Left lung (tissue), 10 donors: ENCODE measurements around the gene DPYSL4. TPM values are rescaled to one million over a fixed set of nuclear protein-coding genes. Genes with fewer than 3 reads are reported as not detected.

Source experiments
- ATAC-seq: fragments of 200-7000 bp; cut with Tn5 transposase; one replicate; pipeline ENCODE4 v1.9.1; 2020; ENCODE audit warnings: moderate library complexity
- DNase-seq, 4 donors: peaks; one replicate each; pipeline ENCODE4 v3.0.0-alpha.2; 2013 to 2020
- H3K27ac ChIP-seq, 2 donors: fragments of 200-600 bp; sonication (generic) in 1 of 2; one replicate each; pipeline versions ENCODE4 v1.5.0 to v1.8.0; 2020 to 2021
- H3K27me3 ChIP-seq, 2 donors: fragments of 200-600 bp; sonication (generic) in 1 of 2; one replicate each; pipeline versions ENCODE4 v1.5.0 to v1.8.0; 2020 to 2021
- H3K36me3 ChIP-seq, 2 donors: fragments of 200-600 bp; sonication (generic) in 1 of 2; one replicate each; pipeline versions ENCODE4 v1.5.0 to v1.8.0; 2020 to 2021
- H3K4me1 ChIP-seq, 2 donors: fragments of 200-600 bp; one replicate each; pipeline ENCODE4 v1.8.0; 2021
- H3K4me3 ChIP-seq, 2 donors: fragments of 200-600 bp; sonication (generic) in 1 of 2; one replicate each; pipeline versions ENCODE4 v1.5.0 to v1.8.0; 2020 to 2021; ENCODE audit warnings: mild to moderate bottlenecking in 1 of 2
- H3K9me3 ChIP-seq, 2 donors: fragments of 200-600 bp; sonication (generic) in 1 of 2; one replicate each; pipeline versions ENCODE4 v1.5.0 to v1.8.0; 2020 to 2021
- CTCF ChIP-seq, 2 donors: fragments of 200-600 bp; sonication (generic) in 1 of 2; IDR thresholded peaks; one replicate each; pipeline versions ENCODE4 v1.5.0 to v1.8.0; 2021; ENCODE audit warnings: antibody characterized with exemption in 2 of 2
- intact Hi-C, 2 donors: fragments of 100-400 bp; cut with DNase I; formaldehyde crosslinking; loops; one replicate each; pipeline versions ENCODE4 v1.11.2 to v1.14.2; 2022
- polyA plus RNA-seq, 6 donors: library from polyadenylated mRNA; unstranded; fragments of 120-200 nt; gene quantifications; one replicate each; pipeline ENCODE4 v1.2.1, GENCODE V29; 2013; ENCODE audit not compliant: insufficient read length in 6 of 6
- total RNA-seq, 2 donors: library from RNA; stranded (reverse); fragmentation: NEBNext Ultra II Directional; extraction: Animal tissue kit (Norgen Biotek cat#: 25700); gene quantifications; one replicate each; pipeline ENCODE4 v1.2.1, GENCODE V29; 2021
- donor health status: DM: no; HTN: yes; CAD: no.
- donor health status: DM: no; HTN: no; CAD: no.

The DPYSL4 gene
- total and polyA plus RNA-seq, 8 donors: 1.3 to 14.6 (median 10.4) TPM

DNA sequence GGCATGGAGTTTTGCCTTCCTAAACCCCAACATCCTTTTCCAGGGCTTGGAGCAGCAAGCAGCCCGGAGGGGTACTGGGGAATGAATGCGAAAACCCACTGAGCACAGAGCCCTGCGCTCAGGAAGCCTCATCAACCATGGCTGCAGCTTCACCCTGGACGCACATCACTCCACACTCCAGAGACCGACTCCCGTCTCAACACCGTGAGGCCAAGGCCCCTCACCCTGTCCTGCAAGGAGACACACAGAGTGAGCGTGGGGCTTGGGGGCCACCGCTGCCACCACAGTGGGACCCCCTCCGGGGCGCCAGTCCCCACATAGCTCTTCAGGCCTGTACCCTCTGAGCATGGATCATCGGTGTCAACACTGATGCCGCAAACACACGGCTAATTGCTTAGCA lies 41.9 kb downstream of the DPYSL4 start:
- H3K36me3 ChIP-seq: peaks cover 0 to 10% of the 10 kb centered on the region in 2 donors
- ATAC-seq (no peak), DNase-seq (peak in 1 of 4 donors; percentile 70)
- intact Hi-C loops: loop anchor here in 1 of 2 donors (10.0 kb wide), 1 partner anchor 116 kb away; no protein-coding TSS in a partner anchor
- H3K27ac ChIP-seq: no peak overlapping the region
- no peak for TF ChIP-seq CTCF (IDR thresholded peaks at IDR 0.05)
- no peaks in the 10 kb centered on the region for H3K9me3 ChIP-seq
- no peaks in the 10 kb centered on the region for H3K27me3 ChIP-seq
- no peak overlapping the region for H3K4me3 ChIP-seq
- H3K4me1 ChIP-seq: peaks cover 3 to 52% of the 10 kb centered on the region in 2 donors

GRCh38 chr10:132229096-132229495 lies 42.3 kb downstream of the DPYSL4 start:
- TF ChIP-seq CTCF (IDR thresholded peaks at IDR 0.05): no peak
- Histone ChIP-seq H3K4me3 (no peak overlapping the region), H3K36me3 (peaks cover 0 to 7% of the 10 kb centered on the region in 2 donors), H3K27me3 (no peaks in the 10 kb centered on the region), H3K9me3 (no peaks in the 10 kb centered on the region), H3K27ac (no peak overlapping the region), H3K4me1 (peaks cover 3 to 55% of the 10 kb centered on the region in 2 donors)
- peak in 1 of 4 donors; percentile 26 for DNase-seq
- ATAC-seq: no peak
- intact Hi-C loops: loop anchor here in 1 of 2 donors (10.0 kb wide), 1 partner anchor 116 kb away; no protein-coding TSS in a partner anchor

- Histone ChIP-seq H3K27ac (peak overlapping the region; percentile 47 to 70), H3K9me3 (no peaks in the 10 kb centered on the region), H3K4me1 (peaks cover 3 to 55% of the 10 kb centered on the region in 2 donors), H3K27me3 (no peaks in the 10 kb centered on the region), H3K4me3 (peak overlapping the region; percentile 22 to 35), H3K36me3 (no peaks in the 10 kb centered on the region)
- DNase-seq: peak in 2 of 4 donors; percentile 58 to 90
- intact Hi-C loops: loop anchor here (5.0 to 10.0 kb wide), 2 partner anchors 115 to 227 kb away; no protein-coding TSS in a partner anchor
- ATAC-seq: peak; percentile 73
- TF ChIP-seq CTCF (IDR thresholded peaks at IDR 0.05): no peak
Measured at GRCh38 chr10:132229834-132230556, 43.2 kb downstream of the DPYSL4 start.

- ATAC-seq: no peak
- Histone ChIP-seq H3K9me3 (no peaks in the 10 kb centered on the region), H3K36me3 (no peaks in the 10 kb centered on the region), H3K4me1 (peaks cover 3 to 51% of the 10 kb centered on the region in 2 donors), H3K27ac (peak overlapping the region in 1 of 2 donors; percentile 70), H3K27me3 (no peaks in the 10 kb centered on the region), H3K4me3 (peak overlapping the region in 1 of 2 donors; percentile 35)
- peak in 1 of 4 donors; percentile 70 for DNase-seq
- no peak for TF ChIP-seq CTCF (IDR thresholded peaks at IDR 0.05)
- intact Hi-C loops: loop anchor here in 1 of 2 donors (5.0 kb wide), 1 partner anchor 227 kb away; no protein-coding TSS in a partner anchor
Measured at GRCh38 chr10:132230557-132231210, 43.9 kb downstream of the DPYSL4 start.

DNA sequence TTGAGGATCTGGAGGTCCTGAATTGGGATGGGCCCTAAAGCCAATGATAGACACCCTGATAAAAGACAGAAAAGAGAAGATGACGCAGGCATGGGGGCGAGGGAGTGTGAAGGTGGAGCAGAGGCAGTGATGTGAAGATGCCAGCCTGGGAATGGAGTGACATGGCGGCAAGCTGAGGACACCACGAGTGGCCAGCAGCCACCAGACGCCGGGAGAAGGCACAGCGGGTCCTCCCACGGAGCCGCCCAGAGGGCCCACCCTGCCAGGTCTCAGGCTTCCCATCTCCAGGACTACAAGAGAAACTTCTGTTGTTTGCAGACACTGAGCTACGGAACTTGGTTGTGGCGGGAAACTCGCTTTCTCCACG lies 44.9 kb downstream of the DPYSL4 start:
- peak in 1 of 4 donors; percentile 67 for DNase-seq
- Histone ChIP-seq H3K9me3 (no peaks in the 10 kb centered on the region), H3K4me3 (no peak overlapping the region), H3K27me3 (no peaks in the 10 kb centered on the region), H3K27ac (no peak overlapping the region), H3K4me1 (peaks cover 3 to 46% of the 10 kb centered on the region in 2 donors), H3K36me3 (no peaks in the 10 kb centered on the region)
- TF ChIP-seq CTCF (IDR thresholded peaks at IDR 0.05): no peak
- no peak for ATAC-seq
- intact Hi-C loops: loop anchor here in 1 of 2 donors (5.0 kb wide), 1 partner anchor 226 kb away; no protein-coding TSS in a partner anchor
